ENCODE measurements around the gene PLPP4. TPM values are rescaled to one million over a fixed set of nuclear protein-coding genes. Genes with fewer than 3 reads are reported as not detected.

PLPP4 gene
- total RNA-seq, 4 donors from 2014 or later = 0.60 TPM; not detected in 3

DNA sequence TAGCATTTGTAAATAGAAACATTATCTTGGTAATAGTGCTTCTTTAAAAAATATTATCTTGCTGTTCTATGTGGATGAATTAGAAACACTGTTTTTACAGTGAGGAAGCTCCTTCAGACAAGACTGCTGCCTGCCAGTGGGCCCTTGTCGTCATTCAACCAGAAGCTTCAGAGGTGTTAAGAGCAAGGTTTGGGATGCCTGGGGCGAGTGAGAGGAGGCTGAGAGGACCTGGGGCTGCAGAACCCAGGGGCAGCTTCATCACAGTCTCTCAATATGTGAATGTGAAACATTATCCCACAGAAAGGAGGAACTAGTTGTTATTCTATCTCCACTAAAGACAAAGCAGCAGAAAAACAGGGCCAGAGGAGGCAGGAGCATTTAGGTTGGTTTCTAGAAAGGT lies 8.1 kb downstream of the PLPP4 start:
- Histone ChIP-seq H3K4me3 (no peak overlapping the region), H3K36me3 (no peaks in the 10 kb centered on the region), H3K9me3 (no peaks in the 10 kb centered on the region), H3K4me1 (no peaks in the 10 kb centered on the region), H3K27me3 (peaks cover 4% of the 10 kb centered on the region), H3K27ac (no peak overlapping the region)
- no peak for TF ChIP-seq EP300 (IDR thresholded peaks at IDR 0.05)
- TF ChIP-seq POLR2A (IDR thresholded peaks at IDR 0.05) = no peak
- TF ChIP-seq CTCF (IDR thresholded peaks at IDR 0.05) = no peak
- TF ChIP-seq POLR2AphosphoS5 (IDR thresholded peaks at IDR 0.05) = no peak
- no peak for DNase-seq (ENCODE audit: low spot score in 2 of 2)
- 71% methylated on average over 2 of the region's 2 CpGs for WGBS

DNA sequence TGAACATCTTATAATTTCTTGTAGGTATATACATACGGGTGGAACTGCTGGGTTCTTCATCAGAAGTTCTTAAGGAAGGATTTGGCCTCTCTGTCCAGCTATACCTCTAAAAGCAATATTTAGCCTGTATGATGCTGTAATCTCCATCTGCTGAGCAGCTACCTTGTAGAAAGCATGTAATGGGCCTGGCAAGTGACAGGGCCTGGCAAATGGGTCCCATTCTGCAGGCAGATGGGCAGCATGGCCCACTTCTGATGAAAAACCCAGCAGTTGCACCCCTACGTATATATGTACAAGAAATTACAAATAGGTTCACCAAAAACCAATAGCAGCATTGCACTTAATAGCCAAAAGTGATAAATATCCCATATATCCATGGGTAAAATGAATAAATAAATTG lies 9.0 kb downstream of the PLPP4 start:
- TF ChIP-seq EP300 (IDR thresholded peaks at IDR 0.05) (no peak), POLR2A (IDR thresholded peaks at IDR 0.05) (no peak), POLR2AphosphoS5 (IDR thresholded peaks at IDR 0.05) (no peak), CTCF (IDR thresholded peaks at IDR 0.05) (no peak)

DNA sequence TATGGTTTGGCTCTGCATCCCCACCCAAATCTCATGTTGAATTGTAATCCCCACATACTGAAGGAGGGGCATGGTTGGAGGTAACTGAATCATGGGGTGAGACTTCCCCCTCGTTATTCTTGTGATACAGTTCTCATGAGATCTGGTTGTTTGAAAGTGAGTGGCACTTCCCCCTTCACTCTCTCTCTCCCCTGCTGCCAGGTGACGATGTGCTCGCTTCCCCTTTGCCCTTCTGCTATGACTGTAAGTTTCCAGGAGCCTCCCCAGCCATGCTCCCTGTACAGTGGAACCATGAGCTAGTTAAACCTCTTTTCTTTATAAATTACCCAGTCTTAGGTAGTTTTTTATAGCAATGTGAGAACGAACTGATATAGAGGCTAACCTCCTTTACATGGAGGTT lies 16.6 kb downstream of the PLPP4 start:
- Histone ChIP-seq H3K27me3 (no peaks in the 10 kb centered on the region), H3K9me3 (no peaks in the 10 kb centered on the region), H3K4me1 (no peaks in the 10 kb centered on the region), H3K36me3 (no peaks in the 10 kb centered on the region), H3K27ac (no peak overlapping the region), H3K4me3 (no peak overlapping the region)
- 64% methylated on average over 4 of the region's 4 CpGs for WGBS
- DNase-seq (ENCODE audit: low spot score in 2 of 2) = no peak
- TF ChIP-seq POLR2A (IDR thresholded peaks at IDR 0.05) = no peak
- TF ChIP-seq EP300 (IDR thresholded peaks at IDR 0.05) = no peak
- no peak for TF ChIP-seq CTCF (IDR thresholded peaks at IDR 0.05)
- TF ChIP-seq POLR2AphosphoS5 (IDR thresholded peaks at IDR 0.05) = no peak

More for the DNA sequence above, 9.0 kb downstream of the PLPP4 start:
- H3K4me3 ChIP-seq = no peak overlapping the region
- H3K27ac ChIP-seq = no peak overlapping the region
- no peak for DNase-seq (ENCODE audit: low spot score in 2 of 2)
- H3K4me1 ChIP-seq = no peaks in the 10 kb centered on the region
- 91% methylated on average over 2 of the region's 2 CpGs for WGBS
- no peaks in the 10 kb centered on the region for H3K36me3 ChIP-seq
- no peaks in the 10 kb centered on the region for H3K9me3 ChIP-seq
- peaks cover 4% of the 10 kb centered on the region for H3K27me3 ChIP-seq

- no peaks in the 10 kb centered on the region for H3K4me1 ChIP-seq
- TF ChIP-seq CTCF (IDR thresholded peaks at IDR 0.05) (no peak), POLR2A (IDR thresholded peaks at IDR 0.05) (no peak)
- H3K36me3 ChIP-seq = no peaks in the 10 kb centered on the region
- 76% methylated on average over 1 of the region's 1 CpG for WGBS
- no peak for DNase-seq (ENCODE audit: low spot score in 2 of 2)
- no peak overlapping the region for H3K4me3 ChIP-seq
- no peaks in the 10 kb centered on the region for H3K9me3 ChIP-seq
- no peak overlapping the region for H3K27ac ChIP-seq
- H3K27me3 ChIP-seq = no peaks in the 10 kb centered on the region
Measured at GRCh38 chr10:120474956-120475355, 17.9 kb downstream of the PLPP4 start.

- no peaks in the 10 kb centered on the region for H3K9me3 ChIP-seq
- H3K27ac ChIP-seq = no peak overlapping the region
- TF ChIP-seq POLR2A (IDR thresholded peaks at IDR 0.05) = no peak
- TF ChIP-seq POLR2AphosphoS5 (IDR thresholded peaks at IDR 0.05) = no peak
- TF ChIP-seq CTCF (IDR thresholded peaks at IDR 0.05) = no peak
- no peak for DNase-seq (ENCODE audit: low spot score in 2 of 2)
- no peaks in the 10 kb centered on the region for H3K27me3 ChIP-seq
- 87% methylated on average over 10 of the region's 10 CpGs for WGBS
- no peak overlapping the region for H3K4me3 ChIP-seq
- no peaks in the 10 kb centered on the region for H3K4me1 ChIP-seq
- no peaks in the 10 kb centered on the region for H3K36me3 ChIP-seq
Measured at GRCh38 chr10:120475844-120476791, 19.1 kb downstream of the PLPP4 start.

Data from suprapubic skin (tissue), 4 donors.